M059J (cell line): ENCODE measurements around the gene CCDC110. TPM values are rescaled to one million over a fixed set of nuclear protein-coding genes. Genes with fewer than 3 reads are reported as not detected.
"Not testable (repeated sequence)": the region's sequence is repeated elsewhere in the genome, so short reads cannot be mapped to it uniquely, and the experiment has no call there.

Experiments
- DNase-seq: peaks from one replicate; pipeline ENCODE4 v3.0.0-alpha.2; 2012; ENCODE audit warnings: low read depth
- total RNA-seq: library from RNA; depleted of rRNA; stranded (reverse); fragments of >200 nt; shearing (Covaris generic); gene quantifications from 2 replicates; pipeline ENCODE4 v1.2.3, GENCODE V29; 2014; rRNA removed

CCDC110 gene
- total RNA-seq = 1.7 TPM in 1 of 2 replicates, not detected in the other

DNA sequence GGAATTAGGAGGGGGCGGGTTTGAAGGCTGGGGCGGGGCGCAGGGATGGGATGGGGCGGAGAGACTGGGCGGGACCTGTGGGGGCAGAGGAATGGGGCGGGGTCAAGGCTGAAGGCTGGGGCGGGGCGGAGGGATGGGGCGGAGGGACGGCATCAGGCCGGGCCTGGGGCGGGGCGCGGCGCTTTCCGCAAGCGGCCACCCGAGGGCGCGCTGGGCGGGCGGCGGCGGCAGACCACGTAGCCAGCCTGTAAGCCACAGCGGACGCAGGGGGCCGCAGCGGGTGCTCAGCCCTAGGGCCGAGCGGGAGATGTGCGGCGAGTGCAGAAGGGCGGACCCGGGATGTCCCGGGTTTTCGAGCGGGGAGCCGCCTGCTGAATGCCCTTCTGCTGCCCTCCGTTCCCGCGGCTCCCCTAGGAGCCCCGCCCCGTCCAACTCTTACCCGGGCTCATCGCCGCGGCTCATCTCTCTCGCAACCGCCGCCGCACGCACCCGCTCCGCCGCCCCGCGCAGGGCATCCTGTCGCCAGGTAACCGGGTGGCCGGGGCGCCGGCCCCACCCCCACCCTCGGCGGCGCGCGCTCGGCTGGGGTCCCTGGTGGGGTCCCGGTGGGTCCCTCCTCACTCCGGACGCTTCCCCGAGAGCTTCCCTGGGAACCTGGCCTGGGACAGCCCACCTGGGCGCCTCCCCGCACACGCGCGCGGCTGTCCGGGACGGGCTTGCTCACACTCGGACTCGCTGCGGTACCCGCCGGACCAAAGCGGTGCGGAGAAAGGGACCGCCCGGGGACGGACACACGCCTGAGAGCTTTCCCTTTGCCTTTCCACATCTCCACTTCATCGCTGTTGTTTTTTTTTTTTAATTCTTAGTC lies at the start of gene CCDC110:
Gene CCDC110 (minus strand): TSS at position 499 of the 868 bp plus-strand sequence. CDS start 50 bp downstream, at position 449.
- peak; percentile 65 for DNase-seq

DNA sequence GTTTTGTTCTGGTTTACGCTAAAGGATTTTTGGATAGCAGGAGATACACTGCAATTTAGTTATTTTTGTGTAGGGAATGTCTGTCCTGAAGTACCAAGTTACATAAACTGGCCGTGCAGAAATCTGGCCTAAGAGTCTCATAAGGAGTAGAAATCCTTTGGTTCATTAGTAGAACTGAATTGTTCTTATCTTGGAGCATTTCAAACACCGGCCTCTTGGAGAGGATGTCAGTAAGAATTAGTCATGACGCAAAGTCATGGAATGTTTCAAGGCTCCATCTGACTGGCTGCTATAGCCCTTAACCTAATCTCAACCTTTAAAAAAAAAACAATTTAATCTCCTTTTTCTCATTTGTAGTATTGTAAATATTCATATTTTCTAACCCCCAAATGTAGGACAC lies 48.6 kb upstream of the CCDC110 start:
- no peak for DNase-seq

DNA sequence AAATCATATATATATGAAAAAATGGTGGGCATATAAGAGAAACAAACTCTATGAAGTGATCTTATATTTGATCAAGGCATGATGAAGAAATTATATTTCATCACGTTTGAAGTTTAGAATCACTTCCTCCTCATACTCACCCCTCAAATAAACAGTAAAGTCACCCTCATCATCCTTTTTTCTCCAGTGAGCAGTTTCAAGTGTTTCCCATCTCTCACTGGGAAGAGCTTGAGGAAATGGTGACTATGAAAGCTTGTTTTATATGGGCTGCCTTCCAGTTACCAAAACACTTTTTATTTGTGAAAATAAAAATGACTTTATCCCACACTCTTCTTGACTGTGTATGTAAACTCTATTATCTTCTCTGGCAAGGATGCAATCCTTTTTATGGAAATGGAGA lies 47.0 kb upstream of the CCDC110 start:
- DNase-seq = no peak

DNA sequence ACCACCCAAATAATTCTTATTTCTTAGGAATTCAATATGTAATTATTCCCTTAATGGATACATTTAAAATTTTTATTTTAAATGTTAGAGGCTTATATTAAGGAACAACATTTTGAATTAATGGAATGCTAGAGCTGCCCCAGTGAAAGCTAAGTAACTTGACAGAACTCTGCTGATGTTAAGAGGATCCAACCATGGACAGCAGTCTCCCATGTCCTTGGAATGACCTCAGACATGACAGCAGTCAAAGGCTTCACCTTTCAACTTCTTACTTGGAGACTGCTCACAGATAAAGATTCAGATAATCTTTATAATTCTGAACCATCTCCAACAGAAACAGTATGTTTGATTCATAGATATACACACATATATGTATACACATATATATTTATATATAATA lies 46.5 kb upstream of the CCDC110 start:
- DNase-seq = no peak

DNA sequence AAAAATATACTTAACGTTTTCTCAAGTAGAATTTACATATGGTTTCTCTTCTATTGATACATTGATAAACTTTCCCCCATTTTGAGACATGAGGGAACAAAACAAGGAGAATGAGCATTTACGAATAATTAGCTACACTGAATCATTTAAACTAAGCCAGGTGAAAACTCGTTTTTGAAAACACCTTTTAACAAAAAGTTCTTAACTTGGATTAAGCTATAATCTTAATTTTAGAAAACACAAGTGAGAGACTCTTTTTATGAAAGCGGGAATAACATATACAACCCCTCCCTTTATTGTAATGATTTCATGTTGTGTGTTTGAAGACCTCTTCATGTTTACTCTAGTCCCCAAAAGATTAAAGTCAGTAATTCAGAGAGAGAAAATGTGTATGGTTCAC lies 43.7 kb upstream of the CCDC110 start:
- no peak for DNase-seq

DNA sequence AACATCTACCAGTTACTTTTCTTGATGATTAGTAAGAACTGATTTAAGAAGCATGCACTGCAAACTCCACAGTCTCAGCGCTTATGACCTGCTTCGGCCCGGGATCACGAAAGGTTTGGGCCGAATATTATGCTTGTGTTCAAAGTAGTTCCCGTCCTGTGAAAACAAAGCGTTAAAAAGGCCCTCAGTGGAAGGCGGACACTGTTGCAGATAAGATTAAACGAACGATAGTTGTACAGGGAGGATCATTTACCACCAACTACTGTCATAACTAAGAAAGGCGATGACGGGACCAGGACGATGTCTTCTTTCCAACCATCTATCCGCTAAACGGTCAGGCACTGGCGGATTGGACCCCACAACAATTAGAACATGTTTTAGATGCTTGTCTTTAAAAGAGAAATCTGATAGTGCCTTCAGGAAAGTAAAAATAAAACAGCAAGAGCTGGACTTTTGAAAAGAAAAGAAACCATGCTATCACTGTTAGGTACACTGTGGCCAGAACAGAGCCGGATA lies 42.7 kb upstream of the CCDC110 start:
- DNase-seq = no peak

DNA sequence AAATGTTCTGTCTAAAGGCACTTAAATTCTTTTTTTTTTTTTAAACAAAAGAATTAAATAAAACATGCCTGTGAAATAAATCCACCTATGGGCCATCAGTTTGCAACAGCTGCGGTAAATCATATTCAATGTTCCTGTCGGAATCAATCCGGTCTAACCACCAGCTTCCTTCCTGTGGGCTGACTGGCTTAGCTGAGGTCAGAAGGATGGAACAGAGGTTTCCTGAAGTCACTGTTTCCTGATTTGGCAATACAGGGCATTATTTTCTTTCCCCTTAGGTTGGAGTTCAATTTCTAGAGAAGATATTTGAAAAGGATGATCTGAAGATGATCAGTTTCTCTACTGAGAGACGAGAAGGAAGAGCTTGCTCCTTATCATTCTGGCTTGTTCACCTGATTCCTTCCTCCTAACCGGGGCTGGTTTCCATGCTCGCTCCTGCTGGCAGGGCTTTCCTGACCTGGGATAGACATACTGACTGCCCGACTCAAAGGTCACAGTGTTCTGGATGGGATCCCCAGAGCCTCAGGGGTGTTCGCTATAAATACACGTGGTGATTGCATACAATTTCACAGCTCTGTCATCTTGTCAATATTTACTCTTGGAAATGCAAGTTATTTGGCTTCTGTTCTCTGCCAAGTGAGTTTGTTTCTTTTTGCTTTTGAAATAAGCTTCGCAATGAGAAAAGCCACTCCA lies 42.1 kb upstream of the CCDC110 start:
- DNase-seq = peak; percentile 7

DNA sequence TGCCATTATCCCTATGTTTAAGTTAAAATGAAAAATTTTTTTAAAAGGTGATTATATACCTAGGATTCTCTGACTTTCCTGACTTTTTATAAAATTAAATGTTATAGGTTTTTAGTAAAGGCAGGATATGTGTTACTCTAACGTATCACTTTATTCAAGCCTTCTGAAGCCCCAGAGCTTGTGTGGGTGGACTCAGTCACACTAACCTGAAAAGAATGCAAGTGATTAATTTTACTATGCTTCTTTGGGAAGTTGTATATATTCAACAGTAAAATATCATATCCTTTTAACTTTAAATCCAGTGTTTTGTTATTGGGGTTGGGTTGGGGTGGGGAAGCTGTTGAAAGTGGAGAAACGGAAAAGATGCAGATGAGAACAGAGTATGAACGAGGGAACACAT lies 41.0 kb upstream of the CCDC110 start:
- peak; percentile 10 for DNase-seq

DNA sequence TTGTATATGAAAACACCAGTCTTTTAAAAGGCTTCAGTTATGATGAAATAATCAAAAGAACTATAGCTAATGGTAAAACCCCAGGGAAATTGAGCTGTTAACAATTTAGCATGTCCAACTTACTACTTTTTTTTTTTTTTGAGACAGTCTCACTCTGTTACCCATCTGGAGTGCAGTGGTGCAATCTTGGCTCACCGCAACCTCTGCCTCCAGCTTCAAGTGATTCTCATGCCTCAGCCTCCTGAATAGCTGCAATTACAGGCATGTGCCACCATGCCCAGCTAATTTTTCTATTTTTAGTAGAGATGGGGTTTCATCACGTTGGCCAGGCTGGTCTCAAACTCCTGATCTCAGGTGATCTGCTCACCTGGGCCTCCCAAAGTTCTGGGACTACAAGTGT lies 39.7 kb upstream of the CCDC110 start:
- DNase-seq = not testable (repeated sequence)

DNA sequence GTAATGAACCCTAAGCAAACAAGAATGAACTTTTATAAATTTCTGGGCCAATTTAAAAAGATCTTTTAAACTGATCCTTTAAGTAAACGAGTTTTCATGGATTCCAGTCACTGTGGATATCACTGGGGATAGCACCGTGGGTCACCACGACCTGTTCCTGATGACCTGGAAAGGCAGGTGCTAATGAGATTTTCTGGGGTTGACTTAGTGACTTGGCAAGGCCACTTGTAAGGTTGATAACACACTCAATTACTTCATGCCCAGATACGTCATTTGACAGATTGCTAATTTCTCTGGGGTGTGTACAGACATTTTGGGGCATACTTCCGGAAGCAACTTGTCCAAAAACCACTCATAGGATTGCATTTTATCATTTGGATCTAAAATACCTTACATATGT lies 39.3 kb upstream of the CCDC110 start:
- DNase-seq = no peak

DNA sequence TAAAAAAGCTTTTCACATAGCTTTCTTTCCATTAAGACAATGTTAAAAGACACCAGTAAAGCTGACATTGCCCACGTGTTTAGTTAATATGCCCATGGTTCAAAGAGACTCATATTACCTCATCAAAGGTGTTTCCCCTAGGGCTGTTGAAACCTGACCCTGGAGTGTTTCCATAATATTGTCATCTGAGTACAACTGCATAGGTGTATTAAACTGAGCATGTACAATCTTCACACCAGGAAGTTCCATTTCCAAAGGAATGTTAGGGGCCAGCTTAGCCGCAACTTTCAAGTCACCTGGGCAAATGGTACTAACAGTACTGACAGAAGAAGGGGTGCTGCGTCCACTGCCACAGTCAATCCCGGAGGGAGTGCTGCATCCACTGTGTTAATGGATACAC lies 36.6 kb upstream of the CCDC110 start:
- peak; percentile 4 for DNase-seq

DNA sequence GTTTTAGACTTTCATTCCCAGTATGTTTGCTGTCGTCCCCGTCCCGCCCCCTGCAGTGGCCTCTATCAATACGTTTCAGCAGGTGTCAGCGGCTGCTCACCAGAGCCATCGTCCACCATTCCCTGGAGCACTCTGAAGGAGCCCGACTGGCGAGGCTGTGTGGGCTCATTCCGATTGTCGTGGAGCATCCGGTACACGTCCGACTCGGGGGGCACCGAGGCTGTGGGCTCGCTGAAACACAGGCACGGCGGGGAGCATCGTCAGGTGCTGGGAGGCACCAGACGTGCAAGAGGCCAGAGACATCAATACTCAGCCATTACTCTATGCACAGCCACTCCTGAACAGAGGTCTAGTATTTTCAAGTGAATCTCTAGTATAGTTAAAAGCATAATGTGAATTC lies 34.9 kb upstream of the CCDC110 start:
- DNase-seq = no peak

DNA sequence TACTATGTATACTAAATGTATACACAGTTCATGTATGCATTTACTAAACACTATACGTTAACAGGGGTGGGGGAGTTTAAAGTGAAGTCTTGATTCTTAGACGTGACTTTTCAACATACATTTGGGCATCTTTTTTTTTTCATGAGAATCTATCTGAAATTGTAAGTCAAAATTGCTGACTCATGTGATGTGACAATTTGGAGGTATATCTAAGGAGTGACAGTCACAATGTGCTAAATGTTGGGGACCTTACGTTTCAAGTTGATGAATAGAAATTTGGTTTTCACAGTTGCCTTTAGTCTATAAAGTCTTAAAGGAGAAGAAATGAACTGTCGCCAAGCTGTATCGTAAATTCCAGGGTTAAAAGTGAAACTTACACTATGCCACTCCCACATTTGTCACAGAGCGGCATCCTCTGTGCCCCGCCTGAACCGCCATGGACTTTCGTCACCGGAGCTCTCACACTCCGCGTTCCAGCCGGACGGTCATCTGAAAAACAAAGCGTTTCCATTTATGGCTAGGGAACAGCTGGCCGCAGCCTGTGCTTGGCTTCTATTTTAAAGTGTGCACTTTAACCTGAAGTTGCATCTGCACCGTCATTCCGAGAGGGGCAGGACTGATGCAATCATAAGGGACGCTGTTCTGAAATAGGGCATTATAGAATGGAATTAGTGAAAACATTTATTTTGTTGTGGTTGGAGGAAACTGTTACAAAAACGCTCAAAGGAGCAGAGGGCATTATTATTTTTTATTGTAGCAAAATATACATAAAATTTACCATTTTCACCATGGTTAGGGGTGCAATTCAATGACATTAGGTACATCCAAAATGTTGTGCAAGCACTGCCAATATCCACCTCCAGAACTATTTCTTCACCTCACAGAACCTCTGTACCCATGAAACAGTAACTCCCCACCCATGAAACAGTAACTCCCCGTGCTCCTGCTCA lies 32.8 kb upstream of the CCDC110 start:
- no peak for DNase-seq

DNA sequence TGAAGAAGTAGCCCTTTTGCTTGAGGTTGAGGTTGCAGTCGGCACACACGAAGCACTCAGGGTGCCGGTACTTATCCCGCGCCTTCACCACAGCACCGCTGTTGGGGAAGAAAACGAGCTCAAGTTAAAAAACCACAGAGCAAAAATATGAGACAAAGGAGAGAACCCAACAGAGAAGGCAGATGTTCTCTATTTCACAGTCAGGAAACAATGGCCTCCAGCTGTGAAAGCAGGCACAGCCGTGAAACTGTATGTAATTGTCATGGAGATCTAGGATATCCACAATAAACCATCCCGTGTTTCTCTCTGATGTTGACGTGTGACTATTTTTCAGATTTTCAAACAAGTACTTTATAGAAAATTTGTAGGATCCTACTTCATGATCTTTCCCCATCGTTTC lies 30.9 kb upstream of the CCDC110 start:
- no peak for DNase-seq

DNA sequence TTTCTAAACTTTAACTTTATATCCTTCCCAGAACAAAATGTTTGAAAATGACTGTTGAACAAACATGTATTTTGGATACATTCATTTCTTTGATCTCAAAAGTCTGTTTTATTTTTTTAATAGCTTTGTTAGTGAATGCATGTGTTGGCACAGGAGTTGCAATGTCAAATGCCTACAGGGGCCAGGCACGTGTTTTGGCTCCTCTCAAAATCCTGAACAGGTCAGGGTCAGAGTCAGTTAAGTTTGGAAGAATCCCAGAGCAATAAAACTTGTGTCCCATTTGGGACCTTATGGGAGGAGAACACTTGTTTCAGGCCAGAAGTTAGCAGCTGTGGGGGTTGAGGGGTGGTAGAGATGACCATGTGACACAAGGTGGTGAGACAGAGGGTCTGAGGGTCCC lies 29.0 kb upstream of the CCDC110 start:
- no peak for DNase-seq

DNA sequence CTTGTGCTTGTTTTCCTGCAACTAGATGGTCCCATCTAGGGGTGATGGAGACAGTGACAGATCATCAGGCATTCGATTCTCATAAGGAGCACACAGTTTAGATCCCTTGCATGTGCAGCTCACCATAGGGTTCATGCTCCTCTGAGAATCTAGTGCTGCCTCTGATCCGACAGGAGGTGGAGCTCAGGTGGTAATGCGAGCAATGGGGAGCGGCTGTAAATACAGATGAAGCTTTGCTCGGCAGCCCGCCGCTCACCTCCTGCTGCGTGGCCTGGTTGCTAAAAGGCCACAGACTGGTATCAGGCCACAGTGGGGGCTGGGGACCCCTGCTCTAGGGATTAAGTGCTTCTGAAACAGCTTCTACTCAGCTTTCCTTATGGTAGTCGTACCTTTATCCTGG lies 28.5 kb upstream of the CCDC110 start:
- no peak for DNase-seq

DNA sequence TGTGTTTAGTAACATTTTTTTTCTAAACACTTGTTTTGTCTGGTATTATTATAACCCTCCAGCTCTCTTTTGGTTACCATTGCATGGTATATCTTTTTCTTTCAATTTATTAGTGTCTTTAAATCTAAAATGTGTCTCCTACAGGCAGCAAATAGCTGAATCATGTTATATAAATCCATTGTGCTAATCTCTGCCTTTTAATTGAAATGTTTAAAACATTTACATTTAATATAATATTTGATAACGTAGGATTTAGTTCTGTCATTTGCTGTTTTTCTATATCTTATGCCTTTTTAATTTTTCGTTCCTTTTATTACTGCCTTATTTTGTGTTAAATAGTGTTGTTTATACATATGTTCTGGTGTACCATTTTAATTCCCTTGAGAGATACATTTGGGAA lies 17.1 kb upstream of the CCDC110 start:
- DNase-seq = no peak

DNA sequence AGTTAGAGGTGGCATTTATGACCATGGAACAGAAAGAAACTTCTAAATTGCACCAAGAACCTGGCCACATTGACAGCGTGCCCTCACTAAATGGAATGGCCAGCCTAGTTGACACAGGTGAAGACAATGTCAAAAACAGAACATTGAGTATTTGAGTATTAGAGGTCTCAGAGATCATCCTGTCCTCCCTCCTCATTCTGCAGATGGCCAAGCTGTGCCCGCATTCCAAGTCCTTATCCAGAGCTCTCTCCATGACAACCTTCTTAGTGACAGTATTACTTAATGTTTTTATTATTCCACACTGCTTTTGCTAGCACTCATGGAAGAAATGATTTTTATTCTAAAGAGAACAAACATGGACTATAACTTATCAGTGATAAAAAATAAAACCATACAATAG lies 9.9 kb upstream of the CCDC110 start:
- no peak for DNase-seq

DNA sequence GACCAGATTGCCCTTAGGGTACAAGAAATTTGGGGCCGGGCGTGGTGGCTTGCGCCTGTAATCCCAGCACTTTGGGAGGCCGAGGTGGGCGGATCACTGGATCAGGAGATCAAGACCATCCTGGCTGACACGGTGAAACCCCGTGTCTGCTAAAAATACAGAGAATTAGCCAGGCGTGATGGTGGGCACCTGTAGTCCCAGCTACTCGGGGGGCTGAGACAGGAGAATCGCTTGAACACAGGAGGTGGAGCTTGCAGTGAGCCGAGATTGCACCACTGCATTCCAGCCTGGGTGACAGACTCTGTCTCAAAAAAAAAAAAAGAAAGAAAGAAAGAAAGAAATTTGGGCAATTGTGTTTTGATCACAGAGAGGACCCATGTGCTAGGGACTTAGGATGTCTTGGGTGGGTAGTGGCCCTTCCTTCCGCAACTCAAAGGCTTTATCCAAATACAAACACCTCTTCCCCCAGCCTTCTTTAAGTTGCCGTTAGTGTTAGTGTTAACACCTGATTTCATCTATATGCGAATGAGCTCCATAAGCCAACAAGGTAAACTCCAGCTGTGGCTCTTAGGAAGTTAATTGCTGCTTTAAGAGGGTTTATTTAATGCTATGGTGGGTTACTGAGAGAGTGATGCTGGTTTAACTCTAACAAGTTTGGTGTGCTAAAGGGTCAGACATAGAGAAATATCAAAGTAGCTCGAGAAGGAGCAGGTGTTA lies 8.6 kb upstream of the CCDC110 start:
- no peak for DNase-seq

DNA sequence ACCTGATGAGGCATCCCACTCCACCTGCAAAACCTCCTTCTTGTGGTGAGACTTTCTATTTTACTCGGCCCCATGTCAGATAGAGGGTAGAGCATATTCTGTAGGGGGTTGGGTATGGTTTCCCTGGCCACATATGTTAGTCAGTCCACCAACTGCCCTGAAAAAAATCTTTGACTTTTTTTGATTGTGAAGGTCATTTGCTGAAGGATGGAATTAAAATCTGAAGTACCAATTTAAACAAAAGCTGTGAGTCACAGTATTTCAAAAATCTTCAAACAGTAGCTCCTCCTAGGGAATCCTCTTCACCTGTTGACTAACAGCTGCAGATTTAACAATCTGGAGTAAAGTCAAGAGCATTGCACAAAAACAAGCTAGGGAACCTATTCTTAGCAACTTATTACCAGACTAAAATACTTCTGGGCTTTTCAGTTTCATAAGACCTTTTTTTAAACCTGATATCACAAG lies 8.0 kb upstream of the CCDC110 start:
- no peak for DNase-seq

DNA sequence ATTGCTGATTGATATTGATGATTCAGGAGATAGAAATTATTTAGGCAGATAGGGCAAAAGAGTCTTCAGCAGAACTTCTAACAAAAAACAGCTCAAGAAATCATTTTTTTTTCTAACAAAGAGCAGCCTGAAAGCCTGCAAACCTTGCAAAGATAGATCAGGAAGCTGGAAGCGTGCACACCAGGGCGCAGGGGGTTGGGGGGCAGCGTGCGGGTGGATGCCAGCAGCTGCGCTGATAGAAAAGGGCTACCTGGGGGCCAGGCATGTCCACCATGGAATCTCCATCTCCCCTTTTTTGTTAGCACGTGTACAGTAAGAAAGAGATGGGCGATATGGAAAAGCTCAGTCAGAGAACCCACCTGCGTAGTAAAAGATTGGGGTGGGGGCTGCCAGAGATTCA lies 1.7 kb upstream of the CCDC110 start:
- DNase-seq = no peak
